Tibial nerve (tissue), 4 donors: ENCODE measurements around the gene LCNL1. TPM values are rescaled to one million over a fixed set of nuclear protein-coding genes. Genes with fewer than 3 reads are reported as not detected.

Experiments used
- DNase-seq, 2 donors: peaks; one replicate each; pipeline ENCODE4 v3.0.0-alpha.2; 2019; ENCODE audit warnings: low spot score in 2 of 2
- H3K27ac ChIP-seq, 4 donors: fragments of 200-600 bp; sonication (generic) in 3 of 4; one replicate each; pipeline ENCODE4 v1.5.1; 2017 to 2019; ENCODE audit warnings: mild to moderate bottlenecking in 1 of 4
- H3K27me3 ChIP-seq, 2 donors: fragments of 200-600 bp; sonication (generic) in 1 of 2; one replicate each; pipeline versions ENCODE4 v1.5.1 to v1.6.0; 2017 to 2019
- H3K36me3 ChIP-seq, 3 donors: fragments of 200-600 bp; sonication (generic); one replicate each; pipeline ENCODE4 v1.5.1; 2018 to 2019
- H3K4me1 ChIP-seq, 4 donors: fragments of 200-600 bp; sonication (generic) in 3 of 4; one replicate each; pipeline ENCODE4 v1.5.1; 2017 to 2019
- H3K4me3 ChIP-seq, 4 donors: fragments of 200-600 bp; sonication (generic) in 3 of 4; one replicate each; pipeline ENCODE4 v1.5.1; 2017 to 2019; ENCODE audit warnings: mild to moderate bottlenecking in 1 of 4, moderate library complexity in 1 of 4
- H3K9me3 ChIP-seq, 4 donors: fragments of 200-600 bp; sonication (generic) in 3 of 4; one replicate each; pipeline ENCODE4 v1.5.1; 2017 to 2019
- CTCF ChIP-seq, 5 experiments: fragments of 200-600 bp in 3 of 5; fragments of 450-650 bp in 2 of 5; sonication (generic) in 3 of 5; IDR thresholded peaks; one replicate each; pipeline ENCODE4 v1.5.1; 2016 to 2019; ENCODE audit warnings: antibody characterized with exemption in 5 of 5, mild to moderate bottlenecking in 3 of 5, moderate library complexity in 2 of 5
- EP300 ChIP-seq, 2 donors: sonication (generic); formaldehyde crosslinking; IDR thresholded peaks; one replicate each; pipeline ENCODE4 v1.6.1; 2017; ENCODE audit warnings: antibody characterized with exemption in 2 of 2, mild to moderate bottlenecking in 1 of 2
- POLR2A ChIP-seq, 2 donors: fragments of 450-650 bp; IDR thresholded peaks; one replicate each; pipeline ENCODE4 v1.6.1; 2017; ENCODE audit warnings: antibody characterized with exemption in 2 of 2, mild to moderate bottlenecking in 2 of 2, moderate library complexity in 2 of 2
- WGBS, 2 donors: methylation state at CpG; one replicate each; pipeline ENCODE4 v1.1.5; 2018; 5-methylcytosine and 5-hydroxymethylcytosine counted together
- total RNA-seq, 4 donors: library from RNA; depleted of rRNA; stranded (reverse); fragments of >200 nt; gene quantifications; one replicate each; pipeline ENCODE4 v1.1.0, GENCODE V29; 2016

Gene LCNL1
- total RNA-seq, 4 donors from 2014 or later = 14.7 to 86.3 (median 64.3) TPM

- H3K4me1 ChIP-seq = peaks cover 0 to 14% (median 0%) of the 10 kb centered on the region in 4 donors
- WGBS, 2 donors = 88 to 91% methylated on average over 12 to 15 of the region's 15 CpGs
- H3K9me3 ChIP-seq = no peaks in the 10 kb centered on the region
- TF ChIP-seq EP300 (IDR thresholded peaks at IDR 0.05) (no peak), POLR2A (IDR thresholded peaks at IDR 0.05) (no peak), CTCF (IDR thresholded peaks at IDR 0.05) (no peak)
- no peaks in the 10 kb centered on the region for H3K27me3 ChIP-seq
- H3K36me3 ChIP-seq = peaks cover 4 to 46% (median 23%) of the 10 kb centered on the region in 3 donors
- no peak for DNase-seq
- no peak overlapping the region for H3K27ac ChIP-seq
- no peak overlapping the region for H3K4me3 ChIP-seq
Observed at GRCh38 chr9:136937186-136938001, 45.4 kb upstream of the LCNL1 start.

- Histone ChIP-seq H3K36me3 (peaks cover 4 to 56% (median 29%) of the 10 kb centered on the region in 3 donors), H3K27ac (peak overlapping the region in 1 of 4 donors; percentile 30), H3K4me3 (no peak overlapping the region), H3K4me1 (peaks cover 0 to 28% (median 13%) of the 10 kb centered on the region in 4 donors), H3K9me3 (no peaks in the 10 kb centered on the region), H3K27me3 (no peaks in the 10 kb centered on the region)
- TF ChIP-seq EP300 (IDR thresholded peaks at IDR 0.05) = no peak
- no peak for TF ChIP-seq CTCF (IDR thresholded peaks at IDR 0.05)
- no peak for TF ChIP-seq POLR2A (IDR thresholded peaks at IDR 0.05)
- 92 to 94% methylated on average over 20 to 25 of the region's 28 CpGs for WGBS, 2 donors
- no peak for DNase-seq
Observed at GRCh38 chr9:136939431-136939995, 43.3 kb upstream of the LCNL1 start.

- DNase-seq = no peak
- Histone ChIP-seq H3K27me3 (no peaks in the 10 kb centered on the region), H3K27ac (peak overlapping the region in 1 of 4 donors; percentile 30), H3K36me3 (peaks cover 4 to 56% (median 29%) of the 10 kb centered on the region in 3 donors), H3K4me3 (no peak overlapping the region), H3K4me1 (peaks cover 0 to 33% (median 14%) of the 10 kb centered on the region in 4 donors), H3K9me3 (no peaks in the 10 kb centered on the region)
- no peak for TF ChIP-seq POLR2A (IDR thresholded peaks at IDR 0.05)
- no peak for TF ChIP-seq CTCF (IDR thresholded peaks at IDR 0.05)
- TF ChIP-seq EP300 (IDR thresholded peaks at IDR 0.05) = no peak
- 27 to 70% methylated on average over 5 to 12 of the region's 16 CpGs for WGBS, 2 donors
Observed at GRCh38 chr9:136939996-136940525, 42.7 kb upstream of the LCNL1 start.

GRCh38 chr9:136940526-136941230 is 42.1 kb upstream of the LCNL1 start:
- no peaks in the 10 kb centered on the region for H3K27me3 ChIP-seq
- 92 to 98% methylated on average over 27 to 33 of the region's 42 CpGs for WGBS, 2 donors
- peaks cover 0 to 38% (median 15%) of the 10 kb centered on the region in 4 donors for H3K4me1 ChIP-seq
- H3K36me3 ChIP-seq = peaks cover 4 to 56% (median 29%) of the 10 kb centered on the region in 3 donors
- no peaks in the 10 kb centered on the region for H3K9me3 ChIP-seq
- DNase-seq = no peak
- H3K4me3 ChIP-seq = no peak overlapping the region
- no peak for TF ChIP-seq POLR2A (IDR thresholded peaks at IDR 0.05)
- TF ChIP-seq CTCF (IDR thresholded peaks at IDR 0.05) = no peak
- TF ChIP-seq EP300 (IDR thresholded peaks at IDR 0.05) = no peak
- H3K27ac ChIP-seq = no peak overlapping the region
